ENCODE data around the gene MISP. TPM values are rescaled to one million over a fixed set of nuclear protein-coding genes. Genes with fewer than 3 reads are reported as not detected.

MISP gene
- total RNA-seq, 1 experiment from 2014 or later, result 0.31 TPM

- Histone ChIP-seq H3K4me3 (ENCODE audit: insufficient read depth, low read depth, low read length) (no peak overlapping the region), H3K27me3 (ENCODE audit: control insufficient read depth, insufficient read depth, low read length) (no peaks in the 10 kb centered on the region), H3K36me3 (replicated peaks; ENCODE audit: control insufficient read depth, insufficient read depth, low read length) (no peaks in the 10 kb centered on the region)
- DNase-seq, result no peak
Measured at GRCh38 chr19:765179-765738, 14.3 kb downstream of the MISP start.

- no peak for DNase-seq
- H3K36me3 ChIP-seq (replicated peaks; ENCODE audit: control insufficient read depth, insufficient read depth, low read length), result no peaks in the 10 kb centered on the region
Measured at GRCh38 chr19:768424-768823, 17.5 kb downstream of the MISP start.

DNA sequence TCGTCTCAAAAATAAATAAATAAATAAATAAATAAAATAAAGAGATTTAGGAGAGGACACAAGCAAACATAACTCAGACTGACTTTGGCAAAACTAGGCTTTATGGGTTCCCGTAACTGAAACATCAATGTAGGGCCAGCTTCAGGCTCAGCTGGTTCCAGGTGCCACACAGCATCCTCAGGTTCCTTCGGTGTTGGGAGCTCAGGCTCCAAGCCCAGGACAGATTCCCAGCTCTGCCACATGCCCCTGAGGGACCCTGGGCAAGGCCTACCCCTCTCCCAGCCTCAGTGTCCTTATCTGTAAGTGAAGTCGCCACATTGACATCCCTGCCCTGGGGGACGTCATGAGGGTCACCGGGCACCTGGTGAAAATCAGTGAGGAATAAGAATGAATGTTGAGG, 18.7 kb downstream of the MISP start:
- H3K4me3 ChIP-seq (ENCODE audit: insufficient read depth, low read depth, low read length), result no peak overlapping the region
- DNase-seq, result no peak
- H3K36me3 ChIP-seq (replicated peaks; ENCODE audit: control insufficient read depth, insufficient read depth, low read length), result no peaks in the 10 kb centered on the region
- no peaks in the 10 kb centered on the region for H3K27me3 ChIP-seq (ENCODE audit: control insufficient read depth, insufficient read depth, low read length)

More at GRCh38 chr19:768424-768823, 17.5 kb downstream of the MISP start:
- H3K4me3 ChIP-seq (ENCODE audit: insufficient read depth, low read depth, low read length), result no peak overlapping the region
- H3K27me3 ChIP-seq (ENCODE audit: control insufficient read depth, insufficient read depth, low read length), result no peaks in the 10 kb centered on the region

- peak; percentile 76 for DNase-seq
Measured at GRCh38 chr19:771332-771785, 20.4 kb downstream of the MISP start.

DNA sequence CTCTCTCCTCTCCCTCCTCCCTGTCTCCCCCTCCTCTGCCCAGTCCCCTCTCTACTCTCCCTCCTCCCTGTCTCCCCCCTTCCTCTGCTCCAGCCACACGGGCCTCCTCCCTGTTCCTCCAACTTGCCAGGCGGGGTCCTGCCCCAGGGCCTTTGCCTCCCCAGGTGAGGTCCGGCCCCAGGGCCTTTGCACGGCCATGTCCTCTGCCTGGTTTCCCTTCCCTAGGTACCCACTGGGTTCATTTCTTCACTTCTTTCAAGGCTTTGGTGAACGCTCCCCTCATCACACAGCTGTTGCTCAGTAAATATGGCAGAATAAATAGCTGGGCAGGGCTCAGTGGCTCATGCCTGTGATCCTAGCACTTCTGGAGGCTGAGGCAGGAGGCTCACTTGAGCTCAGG, 21.2 kb downstream of the MISP start:
- no peak overlapping the region for H3K4me3 ChIP-seq (ENCODE audit: insufficient read depth, low read depth, low read length)
- no peaks in the 10 kb centered on the region for H3K36me3 ChIP-seq (replicated peaks; ENCODE audit: control insufficient read depth, insufficient read depth, low read length)
- H3K27me3 ChIP-seq (ENCODE audit: control insufficient read depth, insufficient read depth, low read length), result no peaks in the 10 kb centered on the region
- DNase-seq, result no peak

More at GRCh38 chr19:771332-771785, 20.4 kb downstream of the MISP start:
- Histone ChIP-seq H3K4me3 (ENCODE audit: insufficient read depth, low read depth, low read length) (no peak overlapping the region), H3K27me3 (ENCODE audit: control insufficient read depth, insufficient read depth, low read length) (no peaks in the 10 kb centered on the region), H3K36me3 (replicated peaks; ENCODE audit: control insufficient read depth, insufficient read depth, low read length) (no peaks in the 10 kb centered on the region)

GRCh38 chr19:772730-773436, 22.0 kb downstream of the MISP start:
- Histone ChIP-seq H3K36me3 (replicated peaks; ENCODE audit: control insufficient read depth, insufficient read depth, low read length) (no peaks in the 10 kb centered on the region), H3K4me3 (ENCODE audit: insufficient read depth, low read depth, low read length) (no peak overlapping the region), H3K27me3 (ENCODE audit: control insufficient read depth, insufficient read depth, low read length) (no peaks in the 10 kb centered on the region)
- DNase-seq, result peak; percentile 84

DNA sequence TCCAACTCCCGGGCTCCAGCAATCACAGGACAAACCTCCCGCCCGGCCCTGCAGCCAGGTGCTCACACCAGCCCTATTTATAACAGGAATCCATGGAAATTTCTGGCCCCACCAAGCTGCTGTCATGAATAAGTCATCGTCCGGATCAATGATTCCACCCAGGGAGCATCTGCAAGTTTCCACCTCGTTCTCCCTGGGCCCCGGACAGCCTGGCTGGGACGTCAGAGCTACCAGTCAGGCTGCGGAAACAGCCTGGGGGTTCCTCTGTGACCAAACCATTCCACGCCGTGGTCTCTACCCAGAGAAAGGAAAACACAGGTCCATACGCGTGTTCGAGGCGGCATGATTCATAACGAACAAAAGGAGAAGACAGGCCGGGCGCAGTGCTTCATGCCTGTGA, 25.6 kb downstream of the MISP start:
- Histone ChIP-seq H3K4me3 (ENCODE audit: insufficient read depth, low read depth, low read length) (no peak overlapping the region), H3K36me3 (replicated peaks; ENCODE audit: control insufficient read depth, insufficient read depth, low read length) (no peaks in the 10 kb centered on the region), H3K27me3 (ENCODE audit: control insufficient read depth, insufficient read depth, low read length) (no peaks in the 10 kb centered on the region)
- no peak for DNase-seq

- peak; percentile 58 for DNase-seq
- no peaks in the 10 kb centered on the region for H3K36me3 ChIP-seq (replicated peaks; ENCODE audit: control insufficient read depth, insufficient read depth, low read length)
- H3K4me3 ChIP-seq (ENCODE audit: insufficient read depth, low read depth, low read length), result no peak overlapping the region
- H3K27me3 ChIP-seq (ENCODE audit: control insufficient read depth, insufficient read depth, low read length), result no peaks in the 10 kb centered on the region
Measured at GRCh38 chr19:778910-779653, 28.2 kb downstream of the MISP start.

DNA sequence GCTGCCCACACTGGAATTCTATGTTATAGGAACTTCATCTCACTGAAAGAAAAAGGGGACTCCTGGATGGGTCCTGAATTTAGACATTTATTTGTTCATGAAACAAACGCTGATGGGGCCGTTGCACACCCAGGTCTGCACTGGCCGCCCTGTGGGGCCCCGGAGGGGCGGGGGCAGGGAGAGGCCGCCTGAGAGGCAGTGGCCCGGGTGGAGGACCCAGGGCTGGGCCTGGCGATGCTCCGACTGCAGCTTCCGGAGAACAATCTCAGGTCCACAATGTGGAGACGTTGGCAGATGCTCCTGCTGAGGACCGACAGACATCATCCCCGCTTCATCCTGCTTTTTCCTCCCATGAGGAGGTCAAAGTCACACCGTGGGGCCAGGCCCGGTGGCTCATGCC, 30.0 kb downstream of the MISP start:
- Histone ChIP-seq H3K36me3 (replicated peaks; ENCODE audit: control insufficient read depth, insufficient read depth, low read length) (no peaks in the 10 kb centered on the region), H3K27me3 (ENCODE audit: control insufficient read depth, insufficient read depth, low read length) (no peaks in the 10 kb centered on the region), H3K4me3 (ENCODE audit: insufficient read depth, low read depth, low read length) (no peak overlapping the region)
- DNase-seq, result no peak

GRCh38 chr19:781800-782184, 30.9 kb downstream of the MISP start:
- H3K4me3 ChIP-seq (ENCODE audit: insufficient read depth, low read depth, low read length), result peak overlapping the region; percentile 16
- no peaks in the 10 kb centered on the region for H3K36me3 ChIP-seq (replicated peaks; ENCODE audit: control insufficient read depth, insufficient read depth, low read length)
- H3K27me3 ChIP-seq (ENCODE audit: control insufficient read depth, insufficient read depth, low read length), result no peaks in the 10 kb centered on the region
- no peak for DNase-seq

- Histone ChIP-seq H3K36me3 (replicated peaks; ENCODE audit: control insufficient read depth, insufficient read depth, low read length) (no peaks in the 10 kb centered on the region), H3K4me3 (ENCODE audit: insufficient read depth, low read depth, low read length) (peak overlapping the region; percentile 16), H3K27me3 (ENCODE audit: control insufficient read depth, insufficient read depth, low read length) (no peaks in the 10 kb centered on the region)
- peak; percentile 90 for DNase-seq
Measured at GRCh38 chr19:782185-782877, 31.4 kb downstream of the MISP start.

DNA sequence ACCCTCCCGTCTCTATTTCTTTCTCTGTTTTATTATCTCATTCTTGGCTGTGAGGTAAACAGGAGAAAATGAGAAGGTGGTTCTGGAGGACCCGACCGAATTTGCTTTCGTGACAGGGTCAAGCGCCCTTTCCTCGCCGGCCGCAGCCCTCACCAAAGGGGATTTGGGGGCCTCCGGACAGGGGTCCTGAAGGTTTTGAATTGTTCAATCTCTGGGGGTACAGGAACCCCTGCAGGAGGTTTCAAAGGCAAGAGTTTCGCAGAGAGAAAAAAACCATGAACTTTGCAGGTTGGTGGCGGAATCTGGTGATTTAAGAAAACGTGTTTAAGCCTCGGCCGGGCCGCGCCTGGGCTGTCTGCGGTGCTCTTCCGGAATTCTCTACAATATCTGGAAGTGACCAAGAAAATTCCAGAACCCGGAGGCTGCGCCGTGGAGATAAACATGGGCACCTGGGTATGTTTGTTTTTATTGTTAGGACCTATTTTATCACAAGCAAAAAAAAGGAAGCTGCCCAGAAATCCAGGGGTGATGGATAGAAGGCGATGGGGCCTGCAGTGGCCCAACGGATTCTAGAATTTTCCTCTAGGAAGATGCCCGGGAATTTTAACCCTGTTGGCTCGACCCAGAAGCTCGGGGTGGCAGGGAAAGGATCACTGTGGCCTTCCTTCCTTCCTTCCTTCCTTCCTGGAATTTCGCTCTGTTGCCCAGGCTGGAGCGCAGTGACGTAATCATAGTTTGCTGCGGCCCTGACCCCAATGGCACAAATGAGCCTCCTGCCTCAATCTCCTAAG, 32.2 kb downstream of the MISP start:
- H3K4me3 ChIP-seq (ENCODE audit: insufficient read depth, low read depth, low read length), result peak overlapping the region; percentile 11
- no peak for DNase-seq
- H3K36me3 ChIP-seq (replicated peaks; ENCODE audit: control insufficient read depth, insufficient read depth, low read length), result no peaks in the 10 kb centered on the region
- H3K27me3 ChIP-seq (ENCODE audit: control insufficient read depth, insufficient read depth, low read length), result no peaks in the 10 kb centered on the region

- Histone ChIP-seq H3K27me3 (ENCODE audit: control insufficient read depth, insufficient read depth, low read length) (no peaks in the 10 kb centered on the region), H3K4me3 (ENCODE audit: insufficient read depth, low read depth, low read length) (no peak overlapping the region), H3K36me3 (replicated peaks; ENCODE audit: control insufficient read depth, insufficient read depth, low read length) (no peaks in the 10 kb centered on the region)
- DNase-seq, result no peak
Measured at GRCh38 chr19:784541-784940, 33.6 kb downstream of the MISP start.

DNA sequence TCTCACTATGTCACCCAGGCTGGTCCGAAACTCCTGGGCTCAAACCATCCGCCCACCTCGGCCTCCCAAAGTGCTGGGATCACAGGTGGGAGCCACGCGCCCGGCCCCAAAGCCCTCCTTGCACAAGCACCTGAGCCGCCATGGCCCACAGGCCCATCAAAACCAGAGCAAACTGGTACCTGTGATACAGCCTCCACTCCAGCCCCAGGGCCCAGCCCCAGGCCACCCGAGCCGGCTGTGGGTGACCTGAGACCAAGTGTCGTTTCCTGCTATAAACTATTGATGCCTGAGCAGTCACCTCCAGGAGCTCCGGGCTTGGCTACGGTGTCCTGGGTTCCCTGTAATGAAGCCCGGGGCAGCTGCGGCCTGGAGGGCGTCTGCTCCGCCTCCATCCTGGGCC, 36.6 kb downstream of the MISP start:
- no peak for DNase-seq
- H3K27me3 ChIP-seq (ENCODE audit: control insufficient read depth, insufficient read depth, low read length), result no peaks in the 10 kb centered on the region
- no peak overlapping the region for H3K4me3 ChIP-seq (ENCODE audit: insufficient read depth, low read depth, low read length)
- H3K36me3 ChIP-seq (replicated peaks; ENCODE audit: control insufficient read depth, insufficient read depth, low read length), result no peaks in the 10 kb centered on the region

Data from H7 (cell line).